ENCODE results near the gene E2F3.

DNA sequence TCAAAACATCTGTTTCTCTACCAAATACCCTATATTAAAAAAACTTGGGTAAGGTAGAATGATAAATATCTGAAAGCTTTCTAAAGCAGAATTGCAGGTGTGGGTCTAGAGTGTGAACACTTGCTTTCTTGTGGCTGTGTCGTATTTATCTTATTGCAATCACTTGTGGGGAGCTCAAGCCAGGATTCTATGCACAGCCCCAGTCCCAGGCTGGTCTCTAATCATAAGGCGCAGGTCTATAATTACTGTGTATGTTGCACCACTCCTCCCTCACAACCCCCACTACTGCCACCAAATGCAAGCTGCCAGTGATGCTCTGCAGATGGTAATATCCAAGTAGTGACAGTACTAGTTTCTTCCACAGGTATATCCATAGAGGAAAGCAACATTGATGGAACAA lies 2.2 kb upstream of the E2F3 start:
- no peak for TF ChIP-seq BHLHE40 (IDR thresholded peaks at IDR 0.05; ENCODE audit: borderline replicate concordance in 1 of 2, low read depth in 2 of 2, low read length in 1 of 2)
- TF ChIP-seq EGR1 (IDR thresholded peaks at IDR 0.05; ENCODE audit: borderline replicate concordance in 1 of 2, low read depth in 2 of 2, low read length in 2 of 2), result no peak
